Stimulated activated CD4-positive, alpha-beta T cell treated with anti-CD3 and anti-CD28 coated beads, TNF-alpha, amount 100 ng/mL, for 24 hours (primary cell): ENCODE measurements around the gene CD248.
"Not testable (repeated sequence)": the region's sequence is repeated elsewhere in the genome, so short reads cannot be mapped to it uniquely, and the experiment has no call there.

Source experiments
- DNase-seq, 3 experiments: peaks; one replicate each; pipeline ENCODE4 v3.0.0-alpha.2; 2020; ENCODE audit warnings: low read depth in 3 of 3

Gene CD248

GRCh38 chr11:66276619-66277018 lies 40.2 kb downstream of the CD248 start:
- DNase-seq: not testable (repeated sequence)

- DNase-seq: no peak
Observed at GRCh38 chr11:66275984-66276612, 40.7 kb downstream of the CD248 start.

- DNase-seq: no peak
Observed at GRCh38 chr11:66275396-66275795, 41.4 kb downstream of the CD248 start.

GRCh38 chr11:66274219-66274618 lies 42.6 kb downstream of the CD248 start:
- DNase-seq: no peak

GRCh38 chr11:66272596-66272995 lies 44.2 kb downstream of the CD248 start:
- DNase-seq: no peak

DNA sequence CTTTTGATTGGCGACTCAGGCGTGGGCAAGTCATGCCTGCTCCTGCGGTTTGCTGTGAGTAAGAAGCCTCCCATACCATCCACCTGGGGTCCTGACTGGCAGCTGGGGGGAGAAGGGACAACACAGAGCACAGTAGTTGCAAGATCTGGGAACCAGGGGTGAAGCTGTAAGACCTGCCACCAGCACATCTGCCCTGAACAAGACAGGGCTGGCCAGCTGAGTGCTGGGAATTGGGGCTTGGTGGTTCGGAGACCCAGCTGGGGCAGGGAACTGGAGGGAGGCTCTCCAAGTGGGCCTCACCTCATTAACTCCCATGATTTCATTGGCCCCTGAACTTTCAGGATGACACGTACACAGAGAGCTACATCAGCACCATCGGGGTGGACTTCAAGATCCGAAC lies 45.0 kb downstream of the CD248 start:
- DNase-seq: no peak

DNA sequence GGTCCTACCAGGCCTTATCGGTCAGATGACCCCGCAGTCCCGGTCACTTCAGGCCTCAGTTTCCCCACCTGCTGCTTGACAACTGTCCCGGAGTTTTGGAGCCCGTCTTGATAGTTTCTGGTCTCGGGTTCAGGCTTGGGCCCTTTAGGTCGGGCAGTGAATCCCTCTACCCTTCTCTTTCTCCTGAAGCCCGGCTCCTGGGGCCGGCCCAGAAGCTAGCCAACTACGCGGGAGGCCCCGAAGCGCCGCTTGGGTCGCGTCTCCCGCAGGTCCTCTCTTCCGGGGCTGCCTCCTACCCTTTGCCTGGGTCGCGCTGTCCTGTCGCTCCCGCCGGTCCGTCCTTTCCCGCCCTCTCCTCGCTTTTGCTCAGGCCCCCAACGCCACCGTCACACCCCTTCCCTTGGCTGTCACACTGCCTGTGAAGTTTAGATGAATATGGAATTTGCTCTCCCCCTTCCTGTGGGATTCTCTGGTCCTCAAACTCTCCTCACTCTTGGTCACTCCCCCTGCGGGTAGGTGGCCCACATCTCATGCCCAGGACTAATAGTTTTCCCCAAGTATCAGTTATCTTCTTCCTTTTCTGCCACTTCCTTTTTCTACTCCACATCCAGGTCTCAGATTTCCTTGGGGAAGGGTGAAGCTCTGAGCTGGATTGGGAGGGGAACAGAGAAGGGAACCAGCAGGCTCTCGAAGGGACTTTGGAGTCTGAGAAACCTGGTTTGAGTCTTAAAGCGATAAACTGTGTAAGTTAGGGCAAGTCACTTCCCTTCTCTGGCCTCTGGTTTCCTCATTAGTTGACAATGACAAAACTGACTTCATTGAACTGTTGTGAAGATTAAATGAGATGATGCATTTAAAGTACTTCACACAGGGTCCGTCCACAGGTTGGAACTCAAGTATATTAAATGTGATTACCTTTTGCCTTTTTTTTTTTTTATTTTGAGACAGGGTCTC lies 47.6 kb downstream of the CD248 start:
- DNase-seq: no peak

DNA sequence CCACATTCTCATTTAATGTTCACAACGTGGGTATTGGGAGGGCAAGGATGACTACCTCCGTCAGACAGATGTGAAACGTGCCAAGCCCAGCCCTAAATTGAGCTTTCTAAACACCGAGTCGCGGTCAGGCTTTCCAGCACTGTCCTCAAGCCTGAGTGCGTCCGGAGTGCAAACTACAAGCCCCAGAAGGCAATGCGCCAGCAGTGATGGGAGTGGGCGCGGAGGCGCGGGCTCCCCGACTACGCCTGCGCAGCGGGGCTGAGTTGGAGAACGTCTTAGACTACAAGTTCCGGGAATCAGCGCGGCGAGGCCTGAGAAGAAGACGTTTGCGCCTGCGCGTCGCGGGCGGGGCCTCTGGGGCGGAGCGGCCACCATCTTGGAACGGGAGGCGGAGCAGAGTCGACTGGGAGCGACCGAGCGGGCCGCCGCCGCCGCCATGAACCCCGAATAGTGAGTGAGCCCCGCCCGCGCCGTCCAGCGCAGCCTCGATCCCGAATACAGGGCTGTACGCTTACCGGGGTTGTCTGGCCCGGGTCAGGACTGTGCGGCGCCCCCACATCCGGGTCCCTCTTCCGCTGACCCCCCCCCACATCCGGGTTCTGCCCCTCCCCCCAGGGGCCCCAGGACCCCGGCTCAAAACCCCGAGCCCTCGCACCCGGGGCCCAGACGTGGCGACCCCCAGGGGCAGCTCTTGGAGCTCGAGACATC lies 48.4 kb downstream of the CD248 start, which contains the start of gene RAB1B:
Gene RAB1B (plus strand): TSS at position 396 of the 708 bp plus-strand sequence. CDS start 41 bp downstream, at position 437.
- DNase-seq: peak; percentile 100

- DNase-seq: peak; percentile 73 to 84 (median 74)
Observed at GRCh38 chr11:66267379-66268243, 49.2 kb downstream of the CD248 start.

DNA sequence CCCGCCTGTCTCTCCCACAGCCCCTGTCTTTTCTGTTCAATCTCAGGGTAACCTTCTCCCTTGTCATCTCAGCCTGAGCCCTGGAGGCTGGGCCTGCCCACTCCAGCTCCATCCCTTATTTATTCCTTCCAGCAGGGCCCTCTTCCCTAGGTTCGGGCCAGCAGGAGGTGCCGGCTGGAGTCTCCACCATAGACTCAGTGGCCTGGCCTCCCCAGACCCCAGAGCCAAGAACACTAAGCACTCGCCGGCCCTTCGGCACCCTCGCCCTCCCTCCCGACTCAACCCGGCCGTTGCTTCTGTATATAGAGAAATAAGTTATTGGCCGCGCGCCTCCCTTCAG lies 49.8 kb downstream of the CD248 start:
- DNase-seq: no peak

DNA sequence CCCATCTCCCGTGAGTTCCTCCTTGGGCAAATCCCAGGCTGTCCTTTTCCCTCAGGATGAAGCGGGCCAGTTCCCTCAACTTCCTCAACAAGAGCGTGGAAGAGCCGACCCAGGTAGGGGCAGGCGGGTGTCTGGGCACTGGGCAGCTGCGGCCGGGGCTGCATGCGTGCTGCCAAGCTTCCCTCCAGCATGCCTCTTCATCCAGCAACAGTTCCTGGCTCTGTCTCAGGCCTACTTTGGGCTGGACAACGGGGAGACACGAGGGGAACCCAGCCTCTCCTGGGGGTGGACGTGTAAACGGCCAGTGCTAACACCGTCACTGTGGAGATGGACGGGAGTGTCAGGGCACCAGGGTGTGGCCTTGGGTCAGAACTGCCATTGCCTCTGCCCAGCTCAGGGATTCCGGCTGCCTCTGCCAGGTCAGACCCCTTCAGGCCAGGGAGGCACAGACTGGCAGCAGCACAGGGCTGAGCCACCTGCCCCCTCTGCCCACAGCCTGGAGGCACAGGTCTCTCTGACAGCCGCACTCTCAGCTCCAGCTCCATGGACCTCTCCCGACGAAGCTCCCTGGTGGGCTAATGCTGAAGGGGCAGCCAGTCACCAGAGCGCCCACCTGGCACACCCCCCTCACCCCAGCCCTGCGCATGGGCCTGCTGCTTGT lies 50.3 kb downstream of the CD248 start:
- DNase-seq: no peak

GRCh38 chr11:66265531-66266377 lies 51.1 kb downstream of the CD248 start:
- DNase-seq: no peak

DNA sequence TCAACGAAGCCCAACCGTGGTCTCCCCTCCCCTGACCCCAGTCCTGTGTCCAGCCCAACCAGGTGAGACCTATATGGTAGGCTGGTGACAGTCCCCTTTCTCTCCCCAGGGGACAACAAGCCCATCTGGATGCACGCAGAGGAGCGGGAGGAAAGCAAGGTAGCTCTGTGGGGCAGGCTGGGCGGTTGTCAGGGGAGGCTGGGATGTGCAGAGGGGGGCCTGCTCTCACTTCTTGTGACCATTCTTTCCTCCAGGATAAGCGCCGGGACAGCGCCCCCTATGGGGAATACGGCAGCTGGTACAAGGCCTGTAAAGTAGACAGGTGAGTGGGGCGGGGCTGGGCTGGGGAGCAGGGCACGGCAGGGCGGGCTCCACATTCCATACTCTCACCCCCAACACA lies 51.9 kb downstream of the CD248 start:
- DNase-seq: peak in 1 of 3 experiments; percentile 43
